ENCODE measurements around the gene MAP7. TPM values are rescaled to one million over a fixed set of nuclear protein-coding genes. Genes with fewer than 3 reads are reported as not detected.

The MAP7 gene
- polyA plus RNA-seq, 2 of the 4 experiments (the other 2 are of a cell fraction): 60.6 to 64.5 TPM

DNA sequence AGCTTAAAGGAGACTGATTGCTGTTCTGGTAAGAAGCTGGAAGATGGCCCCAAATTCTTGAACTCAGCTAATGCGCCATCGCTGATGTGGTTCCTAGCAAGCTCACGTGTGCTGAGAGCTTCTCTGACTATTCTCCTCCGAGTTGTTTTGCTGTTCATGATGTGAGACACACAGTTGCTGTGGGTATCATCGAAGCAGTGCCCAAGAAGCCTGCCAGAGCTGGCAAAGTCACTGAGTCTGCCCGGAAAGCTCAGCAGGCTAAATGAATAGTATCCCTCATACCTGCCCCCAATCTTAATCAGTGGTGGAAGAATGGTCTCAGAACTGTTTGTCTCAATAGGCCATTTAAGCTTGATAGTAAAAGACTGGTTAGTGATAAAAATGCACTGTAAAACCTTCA, 232.3 kb downstream of the MAP7 start:
- no peak for ATAC-seq
- Histone ChIP-seq H3K9me3 (no peaks in the 10 kb centered on the region), H3K4me2 (no peak overlapping the region), H3K4me3 (no peak overlapping the region), H3K4me1 (no peaks in the 10 kb centered on the region), H3K27ac (0 out of 6 replicates have a peak overlapping the region, but pooled peaks of 1 of the 2 experiments have one; percentile 8)
- TF ChIP-seq GATA3 (IDR thresholded peaks at IDR 0.05; ENCODE audit: borderline replicate concordance) (no peak), HOXA7 (CRISPR knock-in tag; IDR thresholded peaks at IDR 0.05) (no peak), USF2 (IDR thresholded peaks at IDR 0.05) (no peak), ZSCAN20 (CRISPR knock-in tag; IDR thresholded peaks at IDR 0.05) (no peak), RFX5 (IDR thresholded peaks at IDR 0.05) (no peak), CHD4 (IDR thresholded peaks at IDR 0.05; ENCODE audit: borderline replicate concordance) (no peak), RAD21 (conservative IDR thresholded peaks at IDR 0.05 in 1 of 2, IDR thresholded peaks at IDR 0.05 in 1 of 2) (no peak), POLR2AphosphoS2 (conservative IDR thresholded peaks at IDR 0.05; ENCODE audit: low read length) (no peak), FOXS1 (CRISPR knock-in tag; IDR thresholded peaks at IDR 0.05) (no peak), RARB (CRISPR knock-in tag; IDR thresholded peaks at IDR 0.05) (no peak)
- TF ChIP-seq, protein P1, sequence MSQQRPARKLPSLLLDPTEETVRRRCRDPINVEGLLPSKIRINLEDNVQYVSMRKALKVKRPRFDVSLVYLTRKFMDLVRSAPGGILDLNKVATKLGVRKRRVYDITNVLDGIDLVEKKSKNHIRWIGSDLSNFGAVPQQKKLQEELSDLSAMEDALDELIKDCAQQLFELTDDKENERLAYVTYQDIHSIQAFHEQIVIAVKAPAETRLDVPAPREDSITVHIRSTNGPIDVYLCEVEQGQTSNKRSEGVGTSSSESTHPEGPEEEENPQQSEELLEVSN (IDR thresholded peaks at IDR 0.05; ENCODE audit: borderline replicate concordance, low read depth): no peak
- FAIRE-seq: no peak
- DNase-seq (ENCODE audit: low read depth in 1 of 2, low spot score in 1 of 2): no peak
- WGBS (ENCODE audit: missing lambda C conversion rate): 50% methylated on average over 5 of the region's 6 CpGs
- POLR2A ChIA-PET: no interaction called here
- CTCF ChIA-PET: interaction anchor here (0.9 to 3.2 kb wide), 14 partner anchors 12 to 867 kb away, joined by 3 to 10 read pairs (median 5); partner anchors contain the start of gene MAP7

DNA sequence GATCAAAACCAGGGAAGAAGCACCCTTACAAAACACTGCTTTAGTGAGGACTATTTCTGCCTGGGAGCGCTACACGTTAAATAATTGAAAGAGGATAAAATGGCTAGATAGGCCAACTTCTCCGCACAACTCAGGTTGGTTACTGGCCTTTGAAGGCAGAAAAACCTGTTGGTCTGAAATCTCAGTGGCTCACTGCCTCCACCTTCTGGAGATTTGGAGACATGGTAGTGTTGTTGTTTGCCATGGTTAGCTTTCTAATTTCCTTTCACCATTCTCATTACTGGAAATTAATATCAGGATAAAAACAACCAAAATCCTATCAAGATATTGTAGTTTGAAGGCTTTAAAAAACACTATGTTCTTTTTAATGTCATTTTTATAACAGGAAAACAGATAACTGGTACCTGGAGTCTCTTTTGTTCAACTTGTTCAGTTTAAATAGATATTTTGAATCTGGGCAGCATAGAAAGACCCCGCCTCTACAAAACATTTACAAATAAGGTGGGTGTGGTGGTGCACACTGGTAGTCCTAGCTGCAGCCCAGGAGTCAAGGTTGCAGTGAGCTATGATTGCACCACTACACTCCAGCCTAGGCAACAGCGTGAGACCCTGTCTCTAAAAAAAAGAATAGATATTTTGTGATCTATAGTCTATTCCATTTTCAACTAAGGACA, 233.1 kb downstream of the MAP7 start:
- H3K4me1 ChIP-seq: no peaks in the 10 kb centered on the region
- WGBS (ENCODE audit: missing lambda C conversion rate): 29% methylated on average over 5 of the region's 5 CpGs
- TF ChIP-seq RAD21 (conservative IDR thresholded peaks at IDR 0.05 in 1 of 2, IDR thresholded peaks at IDR 0.05 in 1 of 2) (peak; percentile 75 to 78), FOXS1 (CRISPR knock-in tag; IDR thresholded peaks at IDR 0.05) (no peak), EHF (CRISPR knock-in tag; IDR thresholded peaks at IDR 0.05) (no peak), CTCF (IDR thresholded peaks at IDR 0.05) (peak; percentile 72), NR3C1 (IDR thresholded peaks at IDR 0.05) (no peak), SMC3 (IDR thresholded peaks at IDR 0.05) (peak; percentile 72), HOXB13 (CRISPR knock-in tag; IDR thresholded peaks at IDR 0.05; ENCODE audit: low read depth) (no peak)
- no peak overlapping the region for H3K4me3 ChIP-seq
- H3K27ac ChIP-seq: no peak overlapping the region
- H3K9me3 ChIP-seq: no peaks in the 10 kb centered on the region
- FAIRE-seq (no peak), DNase-seq (ENCODE audit: low read depth in 1 of 2, low spot score in 1 of 2) (peak; percentile 38 to 69), ATAC-seq (peak; percentile 71 to 87)
- POLR2A ChIA-PET: interaction anchor here (0.7 kb wide), 1 partner anchor 28 kb away, joined by 4 read pairs; the partner anchor contains the start of gene BCLAF1
- CTCF ChIA-PET: interaction anchor here (0.6 to 3.2 kb wide), 26 partner anchors 8 to 868 kb away, joined by 3 to 10 read pairs (median 4); partner anchors contain the start of genes MAP7 and MTFR2
- H3K4me2 ChIP-seq: no peak overlapping the region

GRCh38 chr6:136315594-136315993, 234.6 kb downstream of the MAP7 start:
- H3K4me3 ChIP-seq: no peak overlapping the region
- CTCF ChIA-PET: interaction anchor here (0.6 to 1.9 kb wide), 6 partner anchors 15 to 864 kb away, joined by 3 to 7 read pairs (median 3); no protein-coding TSS in a partner anchor
- POLR2A ChIA-PET: interaction anchor here (0.7 kb wide), 1 partner anchor 26 kb away, joined by 3 read pairs; the partner anchor contains the start of gene BCLAF1
- H3K27ac ChIP-seq: no peak overlapping the region
- FAIRE-seq: no peak
- no peaks in the 10 kb centered on the region for H3K4me1 ChIP-seq
- no peaks in the 10 kb centered on the region for H3K9me3 ChIP-seq
- TF ChIP-seq PHF8 (IDR thresholded peaks at IDR 0.05; ENCODE audit: borderline replicate concordance, low read depth) (no peak), MAFK (IDR thresholded peaks at IDR 0.05; ENCODE audit: partially characterized antibody) (no peak), PBX3 (IDR thresholded peaks at IDR 0.05) (no peak), FOSL2 (IDR thresholded peaks at IDR 0.05) (no peak), FOSL2 (CRISPR knock-in tag; IDR thresholded peaks at IDR 0.05) (no peak), ESRRA (IDR thresholded peaks at IDR 0.05; ENCODE audit: borderline replicate concordance, low read length) (no peak), EP300 (IDR thresholded peaks at IDR 0.05) (no peak), ZC3H11A (IDR thresholded peaks at IDR 0.05) (no peak)
- DNase-seq (ENCODE audit: low read depth in 1 of 2, low spot score in 1 of 2): no peak
- no peak for ATAC-seq
- H3K4me2 ChIP-seq: no peak overlapping the region
- WGBS (ENCODE audit: missing lambda C conversion rate): 80% methylated on average over 4 of the region's 4 CpGs
